GM23338 (cell line): ENCODE data around the gene HDHD5. TPM values are rescaled to one million over a fixed set of nuclear protein-coding genes. Genes with fewer than 3 reads are reported as not detected.

Experiments
- ATAC-seq: fragments of 200-7000 bp; cut with Tn5 transposase; 3 replicates; pipeline ENCODE4 v1.9.1; 2020
- DNase-seq: peaks from one replicate; pipeline ENCODE4 v3.0.0-alpha.2; 2015; ENCODE audit warnings: low spot score
- H2AFZ ChIP-seq: fragments of 200-600 bp; sonication (generic); 2 replicates; pipeline ENCODE4 v1.8.0; 2016; ENCODE audit warnings: antibody characterized with exemption, mild to moderate bottlenecking, moderate library complexity
- H3F3A ChIP-seq: fragments of 200-600 bp; sonication (generic); replicated peaks from 2 replicates; pipeline ENCODE4 v1.8.0; 2017; ENCODE audit warnings: antibody characterized with exemption, mixed run types, low read depth
- H3K27ac ChIP-seq: fragments of 200-600 bp; sonication (generic); 2 replicates; pipeline ENCODE4 v1.6.1; 2016; ENCODE audit warnings: low read depth
- H3K27me3 ChIP-seq: fragments of 200-600 bp; sonication (generic); 2 replicates; pipeline ENCODE4 v1.8.0; 2016; ENCODE audit warnings: mild to moderate bottlenecking, mixed run types, moderate library complexity; ENCODE audit not compliant: insufficient read depth
- H3K36me3 ChIP-seq: fragments of 200-600 bp; sonication (generic); 2 replicates; pipeline ENCODE4 v1.8.0; 2016; ENCODE audit warnings: mild to moderate bottlenecking; ENCODE audit not compliant: insufficient read depth
- H3K4me1 ChIP-seq: fragments of 200-600 bp; sonication (generic); 2 replicates; pipeline ENCODE4 v1.8.0; 2016; ENCODE audit warnings: mild to moderate bottlenecking, moderate library complexity; ENCODE audit not compliant: insufficient read depth
- H3K4me2 ChIP-seq: fragments of 200-600 bp; sonication (generic); 2 replicates; pipeline ENCODE4 v1.7.1; 2017; ENCODE audit warnings: mixed run types
- H3K4me3 ChIP-seq: fragments of 200-600 bp; sonication (generic); 2 replicates; pipeline ENCODE4 v1.6.1; 2016; ENCODE audit warnings: mixed run types
- H3K79me2 ChIP-seq: fragments of 200-600 bp; sonication (generic); replicated peaks from 2 replicates; pipeline ENCODE4 v1.8.0; 2017; ENCODE audit warnings: mild to moderate bottlenecking; ENCODE audit not compliant: insufficient read depth
- H3K9me2 ChIP-seq: fragments of 200-600 bp; sonication (generic); 2 replicates; pipeline ENCODE4 v1.8.0; 2017; ENCODE audit not compliant: insufficient read depth
- H4K20me1 ChIP-seq: fragments of 200-600 bp; sonication (generic); replicated peaks from 2 replicates; pipeline ENCODE4 v1.8.0; 2017; ENCODE audit warnings: mild to moderate bottlenecking; ENCODE audit not compliant: insufficient read depth
- H3K27ac Mint-ChIP-seq: 2 replicates; pipeline ENCODE4 v1.8.0; 2020; ENCODE audit warnings: inconsistent platforms, mild to moderate bottlenecking, moderate library complexity, mixed read lengths
- H3K27me3 Mint-ChIP-seq: 3 replicates; pipeline ENCODE4 v1.8.0; 2022; ENCODE audit warnings: low read depth, mild to moderate bottlenecking, moderate library complexity, mixed read lengths, inconsistent platforms; ENCODE audit not compliant: insufficient read depth, poor library complexity
- H3K36me3 Mint-ChIP-seq: 3 replicates; pipeline ENCODE4 v1.8.0; 2021; ENCODE audit warnings: low read depth, mild to moderate bottlenecking, inconsistent platforms, moderate library complexity, mixed read lengths
- H3K4me1 Mint-ChIP-seq: 3 replicates; pipeline ENCODE4 v1.8.0; 2020; ENCODE audit warnings: mild to moderate bottlenecking, inconsistent platforms, mixed read lengths
- H3K4me3 Mint-ChIP-seq: 3 replicates; pipeline ENCODE4 v1.8.0; 2021; ENCODE audit warnings: moderate library complexity, mild to moderate bottlenecking, inconsistent platforms, mixed read lengths
- H3K9me3 Mint-ChIP-seq: 3 replicates; pipeline ENCODE4 v1.8.0; 2020; ENCODE audit warnings: moderate library complexity, mild to moderate bottlenecking, inconsistent platforms, mixed read lengths
- CREB1 ChIP-seq: fragments of 250-450 bp; sonication (Bioruptor Pico); IDR thresholded peaks from 2 replicates; pipeline ENCODE4 v1.5.0; 2020; ENCODE audit warnings: low read depth, mild to moderate bottlenecking, moderate library complexity
- EZH2 ChIP-seq: fragments of 200-600 bp; sonication (generic); IDR thresholded peaks from one replicate; pipeline ENCODE4 v1.8.0; 2017; ENCODE audit warnings: antibody characterized with exemption, mild to moderate bottlenecking, low read depth; ENCODE audit not compliant: unreplicated experiment
- EZH2phosphoT487 ChIP-seq: fragments of 200-600 bp; sonication (generic); IDR thresholded peaks from one replicate; pipeline ENCODE4 v1.8.1; 2018; ENCODE audit warnings: antibody characterized with exemption; ENCODE audit not compliant: unreplicated experiment
- NANOG ChIP-seq: IDR thresholded peaks from 2 replicates; pipeline ENCODE4 v1.6.1; 2016; ENCODE audit warnings: antibody characterized with exemption, borderline replicate concordance
- POLR2AphosphoS5 ChIP-seq: IDR thresholded peaks from 2 replicates; pipeline ENCODE4 v1.6.1; 2016; ENCODE audit warnings: antibody characterized with exemption, low read depth
- STAT1 ChIP-seq: IDR thresholded peaks from one replicate; pipeline ENCODE4 v1.6.1; 2016; ENCODE audit warnings: antibody characterized with exemption; ENCODE audit not compliant: unreplicated experiment
- ZNF114 ChIP-seq: fragments of 250-450 bp; sonication (Bioruptor Pico); IDR thresholded peaks from 2 replicates; pipeline ENCODE4 v1.5.0; 2020; ENCODE audit warnings: mild to moderate bottlenecking, moderate library complexity
- ZNF331 ChIP-seq: fragments of 250-450 bp; sonication (Bioruptor Pico); IDR thresholded peaks from 2 replicates; pipeline ENCODE4 v1.5.0; 2020; ENCODE audit warnings: low read depth, mild to moderate bottlenecking, moderate library complexity
- polyA plus RNA-seq: library from polyadenylated mRNA; unstranded; fragments of >200 nt; fragmentation: Nextera tagmentation; extraction: Ambion mirVana; gene quantifications from 2 replicates; pipeline ENCODE4 v1.2.1, GENCODE V29; 2016
- total RNA-seq: library from RNA; depleted of rRNA; stranded (reverse); fragments of >200 nt; shearing (Covaris generic); gene quantifications from 2 replicates; pipeline ENCODE4 v1.2.3, GENCODE V29; 2014
- TF ChIP-seq, protein P1 (sequence below), 2 experiments: fragments of 200-600 bp in 1 of 2; sonication (generic) in 1 of 2; conservative IDR thresholded peaks; 2 replicates each; pipeline versions ENCODE4 v1.5.1 to v1.6.1; 2016 to 2017; ENCODE audit warnings: antibody characterized with exemption in 2 of 2, low read depth in 2 of 2, mild to moderate bottlenecking in 2 of 2, moderate library complexity in 1 of 2
- TF ChIP-seq, protein P2 (sequence below): fragments of 250-450 bp; sonication (Bioruptor Pico); IDR thresholded peaks from 2 replicates; pipeline ENCODE4 v1.5.0; 2020; ENCODE audit warnings: mild to moderate bottlenecking, moderate library complexity
- TF ChIP-seq, protein P3 (sequence below): IDR thresholded peaks from 2 replicates; pipeline ENCODE4 v1.6.1; 2016; ENCODE audit warnings: antibody characterized with exemption

Gene HDHD5
- total and polyA plus RNA-seq, 2 experiments from 2014 or later = 70.0 to 116 TPM

DNA sequence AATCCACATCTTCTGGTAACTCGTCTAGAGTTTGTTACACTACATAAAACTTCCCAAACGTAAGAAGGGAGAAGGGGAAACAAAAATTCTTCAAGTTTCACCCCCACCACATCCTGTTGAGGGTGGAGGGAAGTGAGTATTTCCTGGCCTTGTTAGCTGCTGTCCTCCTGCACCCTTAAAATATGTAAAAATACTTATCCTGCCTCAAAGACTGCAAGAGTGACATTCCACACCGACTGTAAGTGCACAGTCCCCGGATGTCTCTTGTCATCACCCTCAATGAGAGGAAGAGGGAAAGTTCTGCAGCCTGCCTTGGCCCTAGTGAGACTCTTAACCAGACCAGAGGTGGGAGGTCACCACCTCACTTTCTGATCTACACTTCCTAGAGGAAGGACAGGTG lies 41.2 kb downstream of the HDHD5 start:
- Histone ChIP-seq H3K4me3 (no peak overlapping the region), H2AFZ (no peak overlapping the region), H3K27me3 (peaks cover 10% of the 10 kb centered on the region; the same call in 1 of the 2 replicates), H3K27ac (no peak overlapping the region), H4K20me1 (peaks cover 3% of the 10 kb centered on the region; the same call in 1 of the 2 replicates), H3K79me2 (no peaks in the 10 kb centered on the region), H3K4me1 (peaks cover 24% of the 10 kb centered on the region), H3K4me2 (peak overlapping the region; percentile 51; the same call in 1 of the 2 replicates), H3K9me2 (no peaks in the 10 kb centered on the region), H3F3A (peaks cover 15% of the 10 kb centered on the region; the same call in 1 of the 2 replicates), H3K36me3 (no peaks in the 10 kb centered on the region)
- H3K27ac Mint-ChIP-seq = no peak overlapping the region
- no peak overlapping the region; the same call in 2 of the 3 replicates for H3K4me3 Mint-ChIP-seq
- no peak for ATAC-seq
- TF ChIP-seq EZH2 = no peak
- TF ChIP-seq, protein P1, sequence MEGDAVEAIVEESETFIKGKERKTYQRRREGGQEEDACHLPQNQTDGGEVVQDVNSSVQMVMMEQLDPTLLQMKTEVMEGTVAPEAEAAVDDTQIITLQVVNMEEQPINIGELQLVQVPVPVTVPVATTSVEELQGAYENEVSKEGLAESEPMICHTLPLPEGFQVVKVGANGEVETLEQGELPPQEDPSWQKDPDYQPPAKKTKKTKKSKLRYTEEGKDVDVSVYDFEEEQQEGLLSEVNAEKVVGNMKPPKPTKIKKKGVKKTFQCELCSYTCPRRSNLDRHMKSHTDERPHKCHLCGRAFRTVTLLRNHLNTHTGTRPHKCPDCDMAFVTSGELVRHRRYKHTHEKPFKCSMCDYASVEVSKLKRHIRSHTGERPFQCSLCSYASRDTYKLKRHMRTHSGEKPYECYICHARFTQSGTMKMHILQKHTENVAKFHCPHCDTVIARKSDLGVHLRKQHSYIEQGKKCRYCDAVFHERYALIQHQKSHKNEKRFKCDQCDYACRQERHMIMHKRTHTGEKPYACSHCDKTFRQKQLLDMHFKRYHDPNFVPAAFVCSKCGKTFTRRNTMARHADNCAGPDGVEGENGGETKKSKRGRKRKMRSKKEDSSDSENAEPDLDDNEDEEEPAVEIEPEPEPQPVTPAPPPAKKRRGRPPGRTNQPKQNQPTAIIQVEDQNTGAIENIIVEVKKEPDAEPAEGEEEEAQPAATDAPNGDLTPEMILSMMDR (conservative IDR thresholded peaks at IDR 0.05; ENCODE audit: low read depth in 2 of 2) = no peak
- peaks cover 19% of the 10 kb centered on the region for H3K27me3 Mint-ChIP-seq
- no peaks in the 10 kb centered on the region; the same call in 2 of the 3 replicates for H3K9me3 Mint-ChIP-seq
- peaks cover 30% of the 10 kb centered on the region for H3K4me1 Mint-ChIP-seq
- no peak for DNase-seq
- H3K36me3 Mint-ChIP-seq = no peaks in the 10 kb centered on the region

DNA sequence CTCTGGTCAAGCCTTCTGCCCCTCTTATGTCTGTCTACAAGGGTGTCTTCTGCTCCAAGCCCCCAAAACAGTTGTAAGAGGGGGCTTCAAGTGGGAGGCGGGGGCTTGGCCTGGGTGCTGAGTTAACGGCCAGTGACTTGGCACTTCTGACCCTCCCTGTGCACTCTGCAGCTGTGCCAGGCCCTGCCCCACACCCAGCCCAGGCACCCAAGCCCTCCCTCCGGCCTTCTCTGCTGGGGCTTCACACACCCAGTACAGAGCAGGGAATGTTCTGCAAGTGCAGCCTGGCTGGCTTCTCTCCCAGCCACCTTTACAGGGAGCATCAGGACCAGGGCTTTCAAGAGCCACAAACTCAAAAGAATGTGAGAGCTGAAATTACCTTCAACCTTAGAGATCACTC lies 41.7 kb downstream of the HDHD5 start:
- H3K27ac Mint-ChIP-seq = no peak overlapping the region
- no peak overlapping the region for H3K4me3 ChIP-seq
- TF ChIP-seq, protein P2, sequence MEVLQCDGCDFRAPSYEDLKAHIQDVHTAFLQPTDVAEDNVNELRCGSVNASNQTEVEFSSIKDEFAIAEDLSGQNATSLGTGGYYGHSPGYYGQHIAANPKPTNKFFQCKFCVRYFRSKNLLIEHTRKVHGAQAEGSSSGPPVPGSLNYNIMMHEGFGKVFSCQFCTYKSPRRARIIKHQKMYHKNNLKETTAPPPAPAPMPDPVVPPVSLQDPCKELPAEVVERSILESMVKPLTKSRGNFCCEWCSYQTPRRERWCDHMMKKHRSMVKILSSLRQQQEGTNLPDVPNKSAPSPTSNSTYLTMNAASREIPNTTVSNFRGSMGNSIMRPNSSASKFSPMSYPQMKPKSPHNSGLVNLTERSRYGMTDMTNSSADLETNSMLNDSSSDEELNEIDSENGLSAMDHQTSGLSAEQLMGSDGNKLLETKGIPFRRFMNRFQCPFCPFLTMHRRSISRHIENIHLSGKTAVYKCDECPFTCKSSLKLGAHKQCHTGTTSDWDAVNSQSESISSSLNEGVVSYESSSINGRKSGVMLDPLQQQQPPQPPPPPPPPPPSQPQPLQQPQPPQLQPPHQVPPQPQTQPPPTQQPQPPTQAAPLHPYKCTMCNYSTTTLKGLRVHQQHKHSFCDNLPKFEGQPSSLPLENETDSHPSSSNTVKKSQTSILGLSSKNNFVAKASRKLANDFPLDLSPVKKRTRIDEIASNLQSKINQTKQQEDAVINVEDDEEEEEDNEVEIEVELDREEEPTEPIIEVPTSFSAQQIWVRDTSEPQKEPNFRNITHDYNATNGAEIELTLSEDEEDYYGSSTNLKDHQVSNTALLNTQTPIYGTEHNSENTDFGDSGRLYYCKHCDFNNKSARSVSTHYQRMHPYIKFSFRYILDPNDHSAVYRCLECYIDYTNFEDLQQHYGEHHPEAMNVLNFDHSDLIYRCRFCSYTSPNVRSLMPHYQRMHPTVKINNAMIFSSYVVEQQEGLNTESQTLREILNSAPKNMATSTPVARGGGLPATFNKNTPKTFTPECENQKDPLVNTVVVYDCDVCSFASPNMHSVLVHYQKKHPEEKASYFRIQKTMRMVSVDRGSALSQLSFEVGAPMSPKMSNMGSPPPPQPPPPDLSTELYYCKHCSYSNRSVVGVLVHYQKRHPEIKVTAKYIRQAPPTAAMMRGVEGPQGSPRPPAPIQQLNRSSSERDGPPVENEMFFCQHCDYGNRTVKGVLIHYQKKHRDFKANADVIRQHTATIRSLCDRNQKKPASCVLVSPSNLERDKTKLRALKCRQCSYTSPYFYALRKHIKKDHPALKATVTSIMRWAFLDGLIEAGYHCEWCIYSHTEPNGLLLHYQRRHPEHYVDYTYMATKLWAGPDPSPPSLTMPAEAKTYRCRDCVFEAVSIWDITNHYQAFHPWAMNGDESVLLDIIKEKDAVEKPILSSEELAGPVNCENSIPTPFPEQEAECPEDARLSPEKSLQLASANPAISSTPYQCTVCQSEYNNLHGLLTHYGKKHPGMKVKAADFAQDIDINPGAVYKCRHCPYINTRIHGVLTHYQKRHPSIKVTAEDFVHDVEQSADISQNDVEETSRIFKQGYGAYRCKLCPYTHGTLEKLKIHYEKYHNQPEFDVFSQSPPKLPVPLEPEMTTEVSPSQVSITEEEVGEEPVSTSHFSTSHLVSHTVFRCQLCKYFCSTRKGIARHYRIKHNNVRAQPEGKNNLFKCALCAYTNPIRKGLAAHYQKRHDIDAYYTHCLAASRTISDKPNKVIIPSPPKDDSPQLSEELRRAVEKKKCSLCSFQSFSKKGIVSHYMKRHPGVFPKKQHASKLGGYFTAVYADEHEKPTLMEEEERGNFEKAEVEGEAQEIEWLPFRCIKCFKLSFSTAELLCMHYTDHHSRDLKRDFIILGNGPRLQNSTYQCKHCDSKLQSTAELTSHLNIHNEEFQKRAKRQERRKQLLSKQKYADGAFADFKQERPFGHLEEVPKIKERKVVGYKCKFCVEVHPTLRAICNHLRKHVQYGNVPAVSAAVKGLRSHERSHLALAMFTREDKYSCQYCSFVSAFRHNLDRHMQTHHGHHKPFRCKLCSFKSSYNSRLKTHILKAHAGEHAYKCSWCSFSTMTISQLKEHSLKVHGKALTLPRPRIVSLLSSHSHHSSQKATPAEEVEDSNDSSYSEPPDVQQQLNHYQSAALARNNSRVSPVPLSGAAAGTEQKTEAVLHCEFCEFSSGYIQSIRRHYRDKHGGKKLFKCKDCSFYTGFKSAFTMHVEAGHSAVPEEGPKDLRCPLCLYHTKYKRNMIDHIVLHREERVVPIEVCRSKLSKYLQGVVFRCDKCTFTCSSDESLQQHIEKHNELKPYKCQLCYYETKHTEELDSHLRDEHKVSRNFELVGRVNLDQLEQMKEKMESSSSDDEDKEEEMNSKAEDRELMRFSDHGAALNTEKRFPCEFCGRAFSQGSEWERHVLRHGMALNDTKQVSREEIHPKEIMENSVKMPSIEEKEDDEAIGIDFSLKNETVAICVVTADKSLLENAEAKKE (CRISPR knock-in tag) = no peak
- TF ChIP-seq EZH2 (no peak), NANOG (no peak), POLR2AphosphoS5 (no peak), ZNF331 (CRISPR knock-in tag) (no peak), ZNF114 (CRISPR knock-in tag) (no peak), CREB1 (no peak), STAT1 (no peak), EZH2phosphoT487 (no peak)
- TF ChIP-seq, protein P3, sequence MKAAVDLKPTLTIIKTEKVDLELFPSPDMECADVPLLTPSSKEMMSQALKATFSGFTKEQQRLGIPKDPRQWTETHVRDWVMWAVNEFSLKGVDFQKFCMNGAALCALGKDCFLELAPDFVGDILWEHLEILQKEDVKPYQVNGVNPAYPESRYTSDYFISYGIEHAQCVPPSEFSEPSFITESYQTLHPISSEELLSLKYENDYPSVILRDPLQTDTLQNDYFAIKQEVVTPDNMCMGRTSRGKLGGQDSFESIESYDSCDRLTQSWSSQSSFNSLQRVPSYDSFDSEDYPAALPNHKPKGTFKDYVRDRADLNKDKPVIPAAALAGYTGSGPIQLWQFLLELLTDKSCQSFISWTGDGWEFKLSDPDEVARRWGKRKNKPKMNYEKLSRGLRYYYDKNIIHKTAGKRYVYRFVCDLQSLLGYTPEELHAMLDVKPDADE = no peak

More for the DNA sequence above, 41.7 kb downstream of the HDHD5 start:
- DNase-seq = no peak
- peaks cover 18% of the 10 kb centered on the region for H3K27me3 Mint-ChIP-seq
- Histone ChIP-seq H3K27me3 (peaks cover 10% of the 10 kb centered on the region; the same call in 1 of the 2 replicates), H4K20me1 (peaks cover 3% of the 10 kb centered on the region; the same call in 1 of the 2 replicates), H2AFZ (no peak overlapping the region), H3K4me1 (peaks cover 23% of the 10 kb centered on the region), H3F3A (peaks cover 15% of the 10 kb centered on the region; the same call in 1 of the 2 replicates), H3K79me2 (no peaks in the 10 kb centered on the region), H3K27ac (no peak overlapping the region), H3K4me2 (0 out of 2 replicates have a peak overlapping the region, but pooled peaks have one; percentile 12), H3K9me2 (no peaks in the 10 kb centered on the region), H3K36me3 (no peaks in the 10 kb centered on the region)
- no peaks in the 10 kb centered on the region for H3K36me3 Mint-ChIP-seq
- no peak overlapping the region for H3K4me3 Mint-ChIP-seq
- H3K4me1 Mint-ChIP-seq = peaks cover 30% of the 10 kb centered on the region
- no peaks in the 10 kb centered on the region; the same call in 2 of the 3 replicates for H3K9me3 Mint-ChIP-seq
- no peak for ATAC-seq
